IMR-90 (cell line): ENCODE data around the gene MCF2L. TPM values are rescaled to one million over a fixed set of nuclear protein-coding genes. Genes with fewer than 3 reads are reported as not detected.
A peak's percentile ranks its signal among the peaks of the same experiment; 100 is the strongest.

Experiments
- ATAC-seq: fragments of 200-7000 bp; cut with Tn5 transposase; 2 replicates; pipeline ENCODE4 v1.9.1; 2020; ENCODE audit warnings: low read depth, mild to moderate bottlenecking, moderate library complexity
- BruUV-seq: library from RNA; stranded (reverse); fragments of 400-500 nt; replicated peaks from 2 replicates; lab custom pipeline; 2021; lab: Mats Ljungman, UMichigan
- CTCF ChIA-PET: fragments of 300-600 bp; formaldehyde crosslinking; extraction: SDS; loops from one replicate; lab custom pipeline; 2021; ENCODE audit warnings: antibody characterized with exemption; lab: Yijun Ruan, JAX
- POLR2A ChIA-PET: fragments of 300-600 bp; sonication (Branson Sonifier 250); formaldehyde crosslinking; loops from one replicate; lab custom pipeline; 2022; ENCODE audit warnings: antibody characterized with exemption; ENCODE audit not compliant: unreplicated experiment; lab: Charles Lee
- DNase-seq: peaks from one replicate; pipeline ENCODE4 v3.0.0; 2013
- H2AFZ ChIP-seq: replicated peaks from 2 replicates; pipeline ENCODE3; 2013; ENCODE audit warnings: low read length, mild to moderate bottlenecking; ENCODE audit not compliant: poor library complexity
- H2AK5ac ChIP-seq: 2 replicates; pipeline ENCODE4 v1.6.1; 2013; ENCODE audit warnings: low read depth, low read length, inconsistent platforms
- H2AK9ac ChIP-seq: replicated peaks from 2 replicates; pipeline ENCODE3; 2013; ENCODE audit warnings: mild to moderate bottlenecking, low read depth, low read length, moderate library complexity; ENCODE audit not compliant: poor library complexity
- H2BK120ac ChIP-seq: 2 replicates; pipeline ENCODE4 v1.6.1; 2013; ENCODE audit warnings: low read depth, low read length, inconsistent platforms
- H2BK15ac ChIP-seq: 3 replicates; pipeline ENCODE4 v1.6.1; 2013; ENCODE audit warnings: low read depth, low read length, inconsistent platforms
- H2BK20ac ChIP-seq: 2 replicates; pipeline ENCODE4 v1.6.1; 2013; ENCODE audit warnings: low read depth, mild to moderate bottlenecking, inconsistent platforms, low read length, moderate library complexity
- H2BK5ac ChIP-seq: 2 replicates; pipeline ENCODE4 v1.6.1; 2013; ENCODE audit warnings: mild to moderate bottlenecking, low read depth, low read length, inconsistent platforms; ENCODE audit not compliant: poor library complexity, severe bottlenecking
- H3K14ac ChIP-seq: replicated peaks from 2 replicates; pipeline ENCODE4 v1.6.1; 2013; ENCODE audit warnings: low read depth, low read length, inconsistent platforms
- H3K18ac ChIP-seq: 2 replicates; pipeline ENCODE4 v1.6.1; 2013; ENCODE audit warnings: low read depth, low read length, control low read depth
- H3K23ac ChIP-seq: 2 replicates; pipeline ENCODE4 v1.6.1; 2013; ENCODE audit warnings: low read depth, low read length, inconsistent platforms
- H3K27ac ChIP-seq: 2 replicates; pipeline ENCODE4 v1.5.1; 2013; ENCODE audit warnings: mild to moderate bottlenecking, control low read depth, low read length; ENCODE audit not compliant: insufficient read depth
- H3K27me3 ChIP-seq: 2 replicates; pipeline ENCODE4 v1.6.1; 2013; ENCODE audit warnings: low read length; ENCODE audit not compliant: control insufficient read depth, insufficient read depth
- H3K36me3 ChIP-seq: 2 replicates; pipeline ENCODE4 v1.6.1; 2013; ENCODE audit warnings: low read length, mixed read lengths; ENCODE audit not compliant: control insufficient read depth, insufficient read depth
- H3K4ac ChIP-seq: 2 replicates; pipeline ENCODE4 v1.6.1; 2013; ENCODE audit warnings: low read depth, low read length, inconsistent platforms
- H3K4me1 ChIP-seq: 2 replicates; pipeline ENCODE4 v1.6.1; 2013; ENCODE audit warnings: low read length, mixed read lengths; ENCODE audit not compliant: control insufficient read depth, insufficient read depth
- H3K4me2 ChIP-seq: 2 replicates; pipeline ENCODE4 v1.6.1; 2013; ENCODE audit warnings: low read depth, mild to moderate bottlenecking, control low read depth, low read length, moderate library complexity
- H3K4me3 ChIP-seq: 2 replicates; pipeline ENCODE4 v1.5.1; 2013; ENCODE audit warnings: low read depth, mild to moderate bottlenecking, control low read depth, low read length, moderate library complexity; ENCODE audit not compliant: insufficient read depth
- H3K56ac ChIP-seq: 2 replicates; pipeline ENCODE4 v1.6.1; 2013; ENCODE audit warnings: low read length, inconsistent platforms; ENCODE audit not compliant: insufficient read depth; ENCODE audit errors: extremely low read depth
- H3K79me1 ChIP-seq, 2 experiments: 2 replicates each; pipeline ENCODE4 v1.6.1; 2013; ENCODE audit warnings: low read length in 2 of 2, inconsistent platforms in 1 of 2, low read depth in 1 of 2
- H3K9ac ChIP-seq: 2 replicates; pipeline ENCODE4 v1.6.1; 2013; ENCODE audit warnings: low read depth, low read length, control low read depth
- H3K9me1 ChIP-seq: 2 replicates; pipeline ENCODE4 v1.6.1; 2013; ENCODE audit warnings: low read length, inconsistent platforms; ENCODE audit not compliant: insufficient read depth
- H3K9me3 ChIP-seq: 2 replicates; pipeline ENCODE4 v1.6.1; 2013; ENCODE audit warnings: low read length; ENCODE audit not compliant: control insufficient read depth, insufficient read depth
- H4K20me1 ChIP-seq: 2 replicates; pipeline ENCODE4 v1.6.1; 2013; ENCODE audit warnings: low read length, inconsistent platforms; ENCODE audit not compliant: insufficient read depth
- H4K5ac ChIP-seq: 2 replicates; pipeline ENCODE4 v1.6.1; 2013; ENCODE audit warnings: mild to moderate bottlenecking, low read depth, low read length, control low read depth
- H4K8ac ChIP-seq, 2 experiments: 2 replicates each; pipeline ENCODE4 v1.6.1; 2013; ENCODE audit warnings: low read depth in 2 of 2, low read length in 2 of 2, control low read depth in 1 of 2, inconsistent platforms in 1 of 2
- H4K91ac ChIP-seq: 2 replicates; pipeline ENCODE4 v1.6.1; 2013; ENCODE audit warnings: low read depth, low read length, inconsistent platforms; ENCODE audit not compliant: insufficient read depth
- NFE2L2 ChIP-seq: fragments of 150-350 bp; IDR thresholded peaks from 2 replicates; pipeline ENCODE4 v1.6.1; 2016; ENCODE audit warnings: low read depth, mild to moderate bottlenecking, low read length
- POLR2A ChIP-seq: IDR thresholded peaks from 2 replicates; pipeline ENCODE4 v1.6.1; 2012; ENCODE audit warnings: mild to moderate bottlenecking, low read depth, low read length
- WGBS, 2 experiments: methylation state at CpG; one replicate each; pipeline versions ENCODE4 v1.1.5 to v1.1.7; 2013; ENCODE audit warnings: missing lambda C conversion rate in 2 of 2; ENCODE audit not compliant: insufficient read length in 1 of 2; ENCODE audit errors: extremely low coverage in 2 of 2; 5-methylcytosine and 5-hydroxymethylcytosine counted together
- dilution Hi-C: fragments of 300-500 bp; cut with HindIII; formaldehyde crosslinking; loops from one replicate; pipeline ENCODE4 v1.14.3; 2018; ENCODE audit warnings: low sequenced_read_pairs; ENCODE audit not compliant: unreplicated experiment
- in situ Hi-C: fragments of 300-500 bp; cut with MboI; formaldehyde crosslinking; loops from 3 replicates; pipeline ENCODE4 v1.14.3; 2019; ENCODE audit warnings: low sequenced_read_pairs, inconsistent platforms, mixed read lengths
- intact Hi-C: fragments of 100-400 bp; cut with micrococcal nuclease; formaldehyde crosslinking; loops from 2 replicates; pipeline ENCODE4 v1.10.0; 2022
- polyA plus RNA-seq, 3 experiments: library from polyadenylated mRNA; depleted of rRNA; stranded (reverse); fragments of >200 nt; gene quantifications; 2 replicates each; pipeline ENCODE4 v1.2.3, GENCODE V29; 2012; ENCODE audit warnings: low replicate concordance in 1 of 3
- total RNA-seq: library from RNA; depleted of rRNA; stranded (reverse); fragments of >200 nt; gene quantifications from 2 replicates; pipeline ENCODE4 v1.2.3, GENCODE V29; 2012

Gene MCF2L
- total and polyA plus RNA-seq, 2 of the 4 experiments (the other 2 are of a cell fraction), result 0.18 TPM; not detected in 1

DNA sequence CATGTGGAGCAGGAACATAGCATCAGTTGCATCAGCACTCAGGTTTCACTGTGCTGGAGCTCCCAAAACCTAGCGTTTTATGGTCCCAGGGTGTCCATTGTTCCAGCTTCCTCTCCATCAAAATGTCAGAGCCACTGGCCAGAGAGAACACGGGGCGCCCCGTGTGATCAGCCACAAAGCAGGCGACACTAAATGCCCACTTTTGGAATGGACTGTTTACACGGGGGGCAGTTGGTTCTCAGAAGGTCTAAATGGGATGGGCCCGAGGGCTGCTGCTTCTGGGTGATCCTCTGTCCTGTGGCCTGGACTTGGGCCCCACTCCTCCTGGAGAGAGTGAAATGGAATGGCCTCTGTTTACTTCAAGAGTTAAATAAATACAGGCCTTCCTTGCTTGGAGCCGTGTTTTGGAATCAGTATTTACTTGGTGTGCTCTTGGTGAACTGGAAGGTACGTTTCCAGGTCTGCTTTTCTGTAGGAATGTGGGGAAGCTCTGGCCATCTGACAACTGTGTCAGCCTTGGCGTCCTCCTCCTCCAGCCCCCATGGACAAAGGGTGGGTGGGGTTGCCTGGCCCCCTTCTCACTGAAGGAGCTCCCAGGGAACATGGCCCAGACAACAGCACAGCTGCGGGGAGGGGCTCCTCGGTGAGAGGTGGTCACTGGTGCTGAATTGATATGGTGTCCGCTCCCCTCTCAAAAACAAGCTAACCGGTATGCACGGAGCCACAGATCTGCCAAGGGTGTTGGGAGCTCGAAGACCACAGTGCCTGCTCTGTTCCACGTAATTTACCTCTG lies 16.1 kb upstream of the MCF2L start:
- dilution Hi-C loops (no loop called here), intact Hi-C loops (no loop called here), in situ Hi-C loops (no loop called here)
- no peaks in the 10 kb centered on the region for H3K79me1 ChIP-seq
- no peak overlapping the region for H3K4me2 ChIP-seq
- H3K4me1 ChIP-seq, result no peaks in the 10 kb centered on the region
- no peaks in the 10 kb centered on the region for H3K36me3 ChIP-seq
- no peak overlapping the region for H2BK5ac ChIP-seq
- peak; percentile 24; the same call in 1 of the 2 replicates for ATAC-seq
- no peak overlapping the region for H3K14ac ChIP-seq
- H2BK120ac ChIP-seq, result no peak overlapping the region
- TF ChIP-seq POLR2A (no peak), NFE2L2 (no peak)
- H3K23ac ChIP-seq, result no peak overlapping the region
- no peak overlapping the region for H3K4ac ChIP-seq
- H3K18ac ChIP-seq, result no peak overlapping the region
- H2AK9ac ChIP-seq, result no peak overlapping the region
- H2BK20ac ChIP-seq, result no peak overlapping the region
- BruUV-seq, result no TSS peak
- no peak overlapping the region for H3K4me3 ChIP-seq
- no peak overlapping the region for H2AK5ac ChIP-seq
- H4K20me1 ChIP-seq, result 0 out of 2 replicates have a peak, but pooled peaks cover 4% of the 10 kb centered on the region
- H4K91ac ChIP-seq, result no peak overlapping the region
- H3K9me3 ChIP-seq, result no peaks in the 10 kb centered on the region
- peaks cover 62% of the 10 kb centered on the region for H3K27me3 ChIP-seq
- H3K9me1 ChIP-seq, result no peaks in the 10 kb centered on the region
- no peak overlapping the region for H2BK15ac ChIP-seq
- CTCF ChIA-PET, result no interaction called here
- H4K8ac ChIP-seq, result no peak overlapping the region
- no peak for DNase-seq
- WGBS, 2 experiments, result 34% methylated on average over 3 of the region's 17 CpGs; no CpG with 5 or more reads in 1 of the 2 experiments
- H3K9ac ChIP-seq, result no peak overlapping the region
- POLR2A ChIA-PET, result no interaction called here
- H3K27ac ChIP-seq, result no peak overlapping the region
- H4K5ac ChIP-seq, result no peak overlapping the region
- no peak overlapping the region for H3K56ac ChIP-seq
- no peak overlapping the region for H2AFZ ChIP-seq
